Glomerular endothelial cell (primary cell): ENCODE data around the gene ABCF2. TPM values are rescaled to one million over a fixed set of nuclear protein-coding genes. Genes with fewer than 3 reads are reported as not detected.

Experiments used
- DNase-seq: peaks from one replicate; pipeline ENCODE4 v3.0.0-alpha.2; 2011; ENCODE audit warnings: low read depth, low spot score; ENCODE audit errors: extremely low read depth
- total RNA-seq: library from RNA; depleted of rRNA; stranded (reverse); fragments of >200 nt; gene quantifications from 2 replicates; pipeline ENCODE4 v1.2.3, GENCODE V29; 2015

The ABCF2 gene
- total RNA-seq, 1 donor from 2014 or later = 58.3 TPM

DNA sequence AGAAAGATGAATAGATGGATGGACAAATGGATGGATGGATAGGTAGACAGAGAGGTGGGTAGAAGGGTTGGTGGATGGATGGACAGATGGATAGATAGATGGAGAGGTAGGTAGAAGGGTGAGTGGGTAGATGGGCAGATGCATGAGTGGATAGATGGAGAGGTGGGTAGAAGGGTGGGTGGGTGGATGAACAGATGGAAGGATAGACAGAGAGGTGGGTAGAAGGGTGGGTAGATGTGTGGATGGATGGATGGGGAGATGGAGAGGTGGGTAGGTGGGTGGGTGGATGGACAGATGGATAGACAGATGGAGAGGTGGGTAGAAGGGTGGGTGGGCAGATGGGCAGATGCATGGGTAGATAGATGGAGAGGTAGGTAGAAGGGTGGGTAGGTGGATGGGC lies 29.1 kb downstream of the ABCF2 start:
- DNase-seq = no peak

DNA sequence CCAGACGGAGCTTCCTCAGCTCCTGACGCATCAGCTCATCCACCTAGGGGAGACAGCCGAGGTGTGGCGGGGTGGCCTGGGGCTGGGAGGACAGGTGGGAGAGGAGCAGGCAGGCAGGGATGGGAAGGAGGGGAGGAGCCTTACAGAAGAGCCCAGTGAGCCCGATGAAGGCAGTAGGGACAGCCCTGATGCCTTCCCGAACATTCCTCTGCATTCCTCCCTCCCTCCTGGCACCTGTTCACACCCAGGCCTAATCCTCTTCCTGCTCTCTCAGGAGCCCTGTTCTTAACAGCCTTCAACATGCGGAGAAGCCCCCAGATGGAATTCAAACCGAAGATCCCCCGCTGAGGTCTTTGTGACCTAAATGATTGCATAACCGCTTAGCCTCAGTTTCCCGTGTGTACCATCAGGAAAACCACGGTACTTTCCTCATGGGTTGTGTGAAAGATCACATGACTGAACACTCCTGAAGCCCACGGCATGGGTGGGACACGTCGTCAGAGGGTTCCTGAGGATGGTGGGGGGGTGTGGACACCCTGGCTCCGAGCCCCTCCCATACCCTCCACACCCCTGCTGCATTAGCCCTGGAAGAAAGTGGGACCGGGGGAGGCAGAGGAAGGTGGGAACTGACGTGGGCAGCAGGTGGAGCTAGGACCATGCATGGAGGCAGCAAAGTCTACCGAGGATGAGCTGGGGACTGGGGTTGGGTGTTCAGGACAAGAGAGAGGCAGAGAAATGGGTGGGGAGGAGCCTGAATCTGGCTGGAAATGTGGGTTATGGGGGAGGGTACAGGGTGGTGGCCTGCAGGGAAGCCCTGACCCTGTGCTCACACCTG lies 31.2 kb downstream of the ABCF2 start:
- no peak for DNase-seq

DNA sequence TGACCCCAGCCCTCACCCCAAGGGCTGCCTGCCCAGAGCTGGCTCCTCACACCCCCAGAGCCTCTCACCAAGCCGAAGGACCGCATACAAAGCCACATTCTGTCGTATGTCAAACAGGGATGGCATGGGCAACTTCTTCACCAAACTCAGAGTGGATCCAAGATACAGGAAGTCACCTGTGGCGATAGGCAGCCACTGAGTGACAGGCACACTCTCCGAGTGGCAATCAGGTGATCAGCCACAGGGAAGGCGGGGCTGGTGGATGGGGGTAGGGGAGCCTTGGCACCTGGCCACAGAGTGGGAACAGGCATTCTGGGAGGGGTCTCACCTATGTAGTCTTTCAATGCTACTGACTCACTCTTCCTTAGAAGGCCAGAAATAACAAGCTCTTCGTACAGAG lies 32.8 kb downstream of the ABCF2 start:
- DNase-seq = no peak

DNA sequence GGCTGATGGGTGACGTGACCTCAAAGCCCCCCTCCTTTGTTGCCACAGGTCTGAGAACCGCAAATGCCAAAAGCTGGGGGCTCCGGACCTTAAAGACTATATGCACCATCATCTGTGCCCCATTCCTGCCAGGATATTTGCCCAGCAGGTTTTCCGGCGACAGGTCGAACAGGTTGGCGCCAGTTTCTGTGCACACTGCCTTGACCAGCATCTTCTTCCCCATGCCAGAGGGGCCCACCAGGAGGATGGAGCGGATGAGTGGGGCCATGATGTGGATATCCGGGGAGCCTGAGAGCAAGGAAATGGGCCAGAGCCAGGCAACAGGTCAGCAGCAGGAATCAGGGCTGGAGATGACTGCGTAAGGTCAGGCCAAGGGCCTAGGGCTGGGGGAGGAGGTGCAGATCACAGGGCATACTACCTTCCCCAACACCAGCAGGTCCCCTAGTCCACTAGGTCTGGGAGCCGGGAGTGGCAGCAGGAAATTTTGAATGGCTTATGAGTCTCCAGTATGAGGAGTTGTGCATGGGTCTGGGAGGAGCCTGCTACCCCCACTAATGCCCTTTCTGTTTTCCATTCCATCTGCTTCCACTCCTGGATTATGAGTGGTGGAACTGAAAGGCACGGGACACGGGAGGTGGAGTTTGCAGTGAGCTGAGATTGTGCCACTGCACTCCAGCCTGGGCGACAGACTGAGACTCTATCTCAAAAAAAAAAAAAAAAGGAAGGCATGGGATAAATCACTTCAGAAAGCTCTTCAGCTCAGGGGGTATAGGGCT lies 33.6 kb downstream of the ABCF2 start:
- DNase-seq = no peak

DNA sequence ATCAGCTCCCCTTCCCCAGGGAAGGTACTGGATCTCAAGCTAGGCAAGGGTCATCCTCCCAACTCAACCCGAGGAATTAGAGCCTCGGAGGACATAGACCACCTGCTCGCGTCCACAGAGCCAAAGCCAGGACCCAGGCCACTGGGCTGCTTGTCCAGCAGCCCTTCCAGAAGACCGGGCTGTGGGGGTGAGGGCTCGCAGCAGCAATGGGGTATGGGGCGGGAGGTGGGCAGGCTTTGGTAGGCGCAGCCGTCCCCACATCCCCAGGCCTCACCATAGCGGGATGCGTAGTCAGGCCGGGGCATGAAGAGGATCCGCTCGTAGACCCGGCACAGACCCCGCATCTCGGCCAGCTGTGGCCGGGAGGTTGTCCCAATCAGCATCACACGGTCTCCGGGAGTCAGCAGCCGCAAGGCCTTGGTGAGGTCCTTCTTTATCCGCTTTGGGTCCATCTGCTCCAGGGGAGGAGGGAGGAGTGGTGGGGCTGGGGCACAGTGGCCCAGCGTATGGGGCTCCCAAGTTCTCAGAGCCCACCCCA lies 34.9 kb downstream of the ABCF2 start:
- DNase-seq = no peak

DNA sequence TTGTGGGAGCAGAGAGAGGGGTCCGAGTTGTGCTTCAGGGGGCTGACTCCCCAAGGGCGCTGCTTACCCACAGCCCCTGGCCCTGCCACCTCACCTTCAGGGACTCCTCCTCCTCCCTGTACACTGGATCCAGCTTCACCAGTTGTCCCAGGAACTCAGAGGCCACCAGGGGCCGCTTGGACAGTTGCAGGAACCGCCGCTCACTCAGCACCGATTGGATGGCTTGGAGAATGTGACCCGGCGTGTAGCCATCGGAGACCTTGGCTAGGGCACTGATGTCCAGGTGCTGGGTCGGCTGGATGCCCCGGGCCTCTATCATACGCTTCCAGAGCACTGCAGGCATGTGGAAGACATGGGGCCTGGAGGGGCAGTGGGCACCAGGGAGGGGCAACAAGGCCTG lies 35.5 kb downstream of the ABCF2 start:
- DNase-seq = no peak

DNA sequence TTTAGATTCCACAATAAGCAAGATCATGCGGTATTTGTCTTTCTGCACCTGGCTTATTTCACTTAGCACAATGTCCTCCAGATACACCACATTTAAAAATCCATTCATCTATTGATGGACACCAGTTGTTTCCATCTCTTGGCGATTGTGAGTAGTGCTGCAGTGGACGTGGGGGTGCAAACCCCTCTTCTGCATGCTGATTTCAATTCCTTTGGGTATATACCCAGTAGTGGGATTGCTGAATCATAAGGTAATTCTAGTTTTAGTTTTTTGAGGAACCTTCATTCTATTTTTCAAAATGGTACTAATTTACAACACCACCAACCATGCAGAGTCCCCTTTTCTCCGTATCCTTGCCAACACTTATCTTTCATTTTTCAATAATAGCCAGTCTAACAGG lies 38.0 kb downstream of the ABCF2 start:
- DNase-seq = no peak

DNA sequence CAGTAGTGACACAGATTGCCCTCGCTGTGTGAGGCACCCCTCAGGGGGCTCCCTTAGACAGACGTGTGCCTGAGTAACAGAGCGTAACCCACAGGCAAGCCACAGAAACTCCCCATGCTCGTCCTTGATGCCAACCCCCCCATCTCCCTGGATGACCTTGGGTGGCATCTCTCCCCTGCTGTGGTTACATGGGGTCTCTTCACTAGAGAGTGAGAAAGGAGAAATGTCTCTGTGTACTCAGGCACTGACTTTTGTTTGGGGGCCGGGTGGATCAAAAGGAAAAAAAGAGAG lies 38.8 kb downstream of the ABCF2 start:
- DNase-seq = no peak

DNA sequence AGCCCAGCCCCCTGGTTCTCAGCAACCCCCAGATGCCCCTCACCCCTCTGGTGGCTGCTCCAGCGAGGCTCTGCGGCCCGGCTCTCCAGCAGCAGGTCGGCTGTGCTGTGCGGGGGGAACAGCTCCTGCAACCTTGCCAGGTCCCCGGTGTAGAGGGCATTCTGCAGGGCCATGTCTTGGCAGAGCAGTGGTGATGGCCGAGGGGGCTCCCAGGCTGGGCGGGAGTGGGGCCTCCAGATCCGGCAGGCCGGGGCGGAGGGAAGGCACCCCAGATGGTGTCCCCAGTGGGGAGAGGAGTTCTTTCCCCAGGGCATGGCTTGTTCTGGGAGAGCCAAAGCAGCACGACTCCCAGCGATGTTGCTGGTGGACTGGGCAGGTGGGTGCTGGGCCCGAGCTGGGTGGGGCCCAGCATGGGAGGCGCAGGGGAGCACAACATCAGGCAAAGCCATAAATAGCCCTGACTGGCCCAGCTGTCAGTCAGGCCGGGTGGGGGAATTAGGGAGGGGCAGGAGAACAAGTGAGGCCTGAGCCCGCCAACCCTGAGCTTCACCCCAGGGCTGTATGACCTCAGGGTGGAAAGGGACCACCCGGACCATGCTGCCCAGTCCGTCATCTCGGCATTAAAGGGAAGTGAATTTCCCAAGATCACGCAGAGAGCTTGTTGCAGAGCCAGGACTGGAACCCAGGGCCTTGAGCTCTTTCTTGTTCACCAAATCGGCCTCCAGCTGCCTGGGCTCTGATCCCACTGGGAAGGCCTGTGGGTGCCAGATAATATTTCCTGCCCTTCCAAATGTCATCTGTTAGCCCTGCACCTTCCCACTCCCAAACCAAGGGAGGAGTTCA lies 39.4 kb downstream of the ABCF2 start:
- DNase-seq = no peak

DNA sequence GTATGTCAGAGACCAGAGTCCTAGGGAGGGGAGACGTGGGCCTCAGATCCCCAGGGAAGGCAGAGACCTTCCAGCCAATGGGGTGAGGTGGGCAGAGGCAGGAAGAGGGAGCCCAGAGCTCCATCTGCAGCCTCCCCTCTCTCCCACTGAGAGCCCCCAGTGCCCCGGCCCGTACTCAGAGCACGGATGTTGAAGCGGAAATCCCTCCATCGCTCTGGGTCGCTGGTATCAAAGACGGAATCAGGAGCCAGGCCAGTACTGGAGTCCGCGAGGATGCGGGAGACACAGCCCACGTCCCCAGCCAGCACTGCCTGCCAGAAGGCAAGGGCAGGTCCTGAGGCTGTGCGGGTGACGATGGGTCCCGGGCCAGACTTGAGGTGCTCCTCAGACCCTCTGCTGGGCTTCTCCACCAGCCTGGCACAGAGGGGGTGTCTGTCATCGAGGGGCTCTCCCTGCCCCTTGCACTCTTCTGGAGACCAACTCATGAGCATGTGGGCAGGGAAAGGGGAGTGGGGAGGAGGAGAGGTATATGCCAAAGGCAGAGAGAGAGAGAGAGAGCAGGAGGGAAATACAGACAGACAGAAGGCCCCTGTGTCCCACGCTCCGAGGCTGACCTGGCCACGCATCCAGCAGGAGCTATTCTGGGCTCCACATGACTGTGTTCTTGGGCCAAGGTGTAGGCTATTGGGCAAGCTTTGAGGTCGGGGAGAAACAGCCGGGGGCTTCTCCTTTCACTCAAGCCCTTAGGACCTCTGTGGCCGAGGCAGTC lies 40.2 kb downstream of the ABCF2 start, which contains the start of gene ASB10:
ASB10 (minus strand) TSS at position 611 of the 769 bp plus-strand sequence; CDS start at position 491, 120 bp downstream.
- no peak for DNase-seq

DNA sequence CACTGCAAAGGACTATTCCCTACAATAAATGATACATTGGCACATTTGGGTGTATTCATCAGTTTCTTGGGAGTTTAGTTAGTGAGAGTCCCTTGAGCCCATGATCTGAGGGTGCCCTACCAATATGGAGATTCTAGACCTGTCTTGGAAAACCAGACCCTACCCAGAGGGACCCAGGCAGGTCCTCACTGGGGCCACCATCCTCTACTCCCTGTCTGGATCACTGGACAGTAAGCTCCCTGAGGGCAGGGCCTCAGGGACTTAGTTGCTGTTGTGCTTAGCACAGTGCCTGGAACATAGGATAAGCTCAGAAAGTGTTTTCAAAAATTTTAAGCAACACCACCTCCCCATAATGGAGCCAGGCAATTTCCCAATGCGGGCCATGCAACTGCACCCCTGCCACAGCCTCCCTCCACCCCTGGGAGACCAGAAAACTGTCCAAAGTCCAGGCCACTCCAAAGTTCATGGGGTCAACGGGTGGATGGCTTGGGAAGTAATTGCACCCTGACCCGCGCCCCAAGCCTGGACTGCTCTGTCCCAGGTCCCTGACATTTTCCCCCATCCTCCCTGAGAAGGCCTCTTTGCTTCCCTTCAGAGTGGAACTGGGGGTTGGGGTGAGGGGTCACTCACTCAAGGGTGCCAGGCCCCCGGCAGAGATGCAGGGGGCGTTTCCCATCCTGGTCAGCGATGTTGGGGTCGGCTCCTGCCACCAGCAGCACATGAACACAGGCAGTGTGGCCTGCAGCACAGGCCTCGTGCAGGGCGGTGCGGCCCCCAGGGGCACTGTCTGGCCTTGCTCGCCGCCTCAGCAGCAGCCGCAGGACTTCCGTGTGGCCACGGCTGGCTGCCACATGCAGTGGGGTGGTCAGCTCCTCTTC lies 41.0 kb downstream of the ABCF2 start:
- no peak for DNase-seq

DNA sequence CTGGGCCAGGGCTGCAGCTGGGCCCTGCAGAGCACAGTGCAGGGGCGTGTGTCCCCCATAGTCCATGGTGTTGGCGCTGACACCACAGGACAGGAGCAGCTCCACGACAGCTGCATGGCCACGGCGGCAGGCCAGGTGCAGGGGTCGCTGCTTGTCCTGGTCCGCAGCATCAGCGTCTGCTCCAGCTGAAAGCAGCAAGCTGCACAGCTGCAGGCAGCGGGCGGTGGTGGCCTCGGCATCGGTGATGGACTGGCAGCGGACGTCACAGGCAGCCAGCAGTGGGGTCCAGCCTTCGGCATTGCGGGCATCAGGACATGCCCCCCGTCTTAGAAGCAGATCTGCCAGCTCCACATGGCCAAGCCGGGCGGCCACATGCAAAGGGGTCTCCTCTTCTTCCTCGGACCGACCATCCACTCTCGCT lies 46.0 kb downstream of the ABCF2 start:
- no peak for DNase-seq

DNA sequence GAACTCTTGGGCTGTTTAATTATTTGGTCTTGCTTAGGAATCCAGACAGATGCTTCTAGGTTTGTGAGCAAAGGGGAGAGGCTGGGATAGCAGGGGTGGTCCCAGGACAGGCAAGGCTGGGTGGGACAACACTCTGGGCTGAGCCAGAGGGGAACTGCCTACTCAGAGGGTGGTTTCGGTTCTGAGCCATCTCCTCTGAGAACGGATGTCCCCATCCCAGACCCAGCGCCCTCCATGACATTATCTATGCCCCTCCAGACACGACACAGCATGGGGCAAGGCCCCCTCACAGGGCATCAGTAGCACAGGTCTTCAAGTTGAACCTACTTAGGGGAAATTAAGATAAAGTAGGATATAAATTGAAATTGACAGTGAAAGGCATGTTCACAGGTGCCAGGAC lies 47.1 kb downstream of the ABCF2 start:
- no peak for DNase-seq

DNA sequence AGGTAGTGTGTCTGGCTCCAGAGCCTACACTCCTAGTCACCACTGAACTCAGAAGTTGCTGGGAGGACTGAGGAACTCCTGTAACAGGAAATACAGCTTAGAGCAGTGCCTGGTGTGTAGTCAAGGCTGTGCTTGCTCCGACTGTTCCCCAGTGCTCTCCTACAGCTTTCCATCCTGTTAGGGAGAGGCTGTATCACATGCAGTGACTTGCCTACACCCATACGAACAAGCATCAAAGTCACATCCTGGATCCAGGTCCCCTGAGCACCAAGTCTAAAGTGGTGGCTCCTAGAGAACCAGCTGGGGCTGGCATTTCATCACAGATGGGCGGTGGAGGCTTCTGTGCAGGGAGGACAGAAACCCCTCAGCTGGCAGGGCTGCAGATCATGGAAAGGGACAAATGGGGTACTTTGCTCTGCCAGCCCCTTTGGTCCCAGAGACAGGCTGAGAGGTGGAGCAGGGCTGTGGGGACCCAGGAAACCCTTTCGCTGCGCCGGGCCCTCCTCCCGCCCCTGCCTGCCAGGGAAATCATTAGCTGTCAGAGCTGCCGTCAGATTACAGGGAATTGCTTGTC lies 47.6 kb downstream of the ABCF2 start:
- DNase-seq = no peak

DNA sequence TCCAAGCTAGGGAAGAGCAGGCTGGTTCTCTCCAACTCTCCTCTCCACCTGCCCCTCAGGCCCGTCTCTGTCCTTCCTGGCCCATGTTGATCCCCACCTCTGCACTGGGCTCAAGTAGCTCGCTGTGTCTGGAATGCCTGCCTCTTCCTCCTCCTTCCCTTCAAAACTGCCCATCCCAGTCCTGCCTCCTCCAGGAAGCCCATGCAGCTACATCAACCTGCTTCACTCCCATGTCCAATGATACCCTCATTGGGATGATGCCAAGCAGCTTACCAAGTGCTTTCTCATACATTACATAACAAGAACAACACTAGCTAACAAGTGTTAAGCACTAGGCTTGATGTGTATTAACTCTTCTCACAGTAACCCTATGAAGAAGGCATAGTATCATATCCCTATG lies 48.2 kb downstream of the ABCF2 start:
- no peak for DNase-seq

DNA sequence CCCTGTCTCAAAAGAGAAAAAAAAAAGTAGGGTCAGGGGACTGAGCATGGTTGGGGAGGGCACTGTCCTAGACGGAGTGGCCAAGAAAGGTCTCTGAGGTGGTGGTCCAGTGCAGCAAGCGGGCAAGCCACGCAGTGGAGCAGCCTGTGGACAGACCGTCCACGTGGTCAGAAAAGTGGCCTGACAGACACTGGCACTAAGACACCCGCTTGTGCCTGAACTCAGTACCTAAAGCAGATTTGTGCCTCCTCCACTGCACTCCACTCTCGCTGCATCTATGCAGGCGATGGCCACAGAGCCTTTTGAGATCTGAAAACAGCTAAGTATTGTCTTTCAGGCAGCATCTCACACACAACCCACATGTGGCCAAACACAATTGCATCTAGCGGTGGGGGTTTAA lies 48.8 kb downstream of the ABCF2 start:
- DNase-seq = no peak

DNA sequence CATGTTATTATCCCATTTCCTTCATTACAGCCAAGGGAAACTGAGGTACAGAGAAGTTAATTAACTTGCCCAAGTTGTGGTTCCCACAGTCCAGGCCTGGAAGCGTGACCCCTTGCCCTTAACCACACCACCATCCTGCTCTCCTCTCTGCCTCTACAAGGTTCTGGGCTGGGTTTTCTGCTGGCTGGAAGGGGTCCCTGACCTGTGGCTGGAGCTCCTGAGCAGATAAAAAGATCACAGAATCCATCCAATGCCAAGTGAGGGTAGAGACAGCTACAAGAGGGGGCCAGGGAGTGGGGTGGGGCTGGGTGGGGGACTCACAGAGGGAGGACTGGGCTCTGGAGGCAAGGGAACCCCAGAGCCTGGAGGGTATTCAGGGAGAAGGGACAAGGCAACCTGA lies 49.7 kb downstream of the ABCF2 start:
- DNase-seq = no peak

DNA sequence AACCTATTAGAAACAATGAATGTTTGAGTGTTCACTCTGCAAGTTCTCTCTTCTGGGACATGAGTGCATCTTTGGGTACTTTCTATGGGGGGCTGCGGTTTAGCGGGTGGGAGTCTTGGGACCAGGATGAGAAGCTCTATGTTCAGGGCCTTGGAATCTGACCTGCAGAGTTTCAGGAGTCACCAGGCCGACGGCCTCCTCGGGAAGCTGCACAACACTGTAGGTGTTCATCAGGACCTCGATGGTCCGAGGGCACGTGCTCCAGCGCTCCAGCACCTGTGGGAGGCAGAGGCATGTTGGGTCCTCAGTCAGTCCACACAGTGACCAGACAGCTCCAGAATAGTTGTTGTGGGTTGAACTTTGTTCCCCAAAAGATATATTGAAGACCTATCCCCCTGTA lies 50.6 kb downstream of the ABCF2 start:
- DNase-seq = no peak

DNA sequence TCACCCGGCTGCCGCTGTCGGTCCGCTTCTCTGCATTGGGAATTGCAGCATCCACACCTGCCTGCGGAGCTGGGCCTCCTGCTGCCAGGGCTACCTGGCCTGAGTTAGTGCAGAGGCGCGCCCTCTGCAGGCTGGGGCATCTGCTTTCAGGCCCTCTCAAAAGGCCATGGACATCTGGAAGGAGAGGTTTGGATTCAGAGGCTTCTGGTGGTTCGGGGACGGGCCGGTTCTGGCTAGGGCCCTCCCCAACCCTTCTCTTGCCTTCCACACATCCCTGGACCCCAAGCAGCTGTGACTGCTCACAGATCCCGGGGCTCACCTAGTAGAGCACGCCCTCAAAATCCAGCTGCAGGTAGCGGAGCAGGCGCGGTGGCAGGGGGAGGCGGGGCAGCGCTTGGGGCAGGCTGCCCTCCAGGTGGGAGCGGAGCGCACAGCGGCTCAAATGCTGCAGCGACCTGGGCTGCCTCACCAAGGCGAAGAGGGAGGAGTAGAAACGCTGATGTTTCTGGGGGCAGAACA lies 51.2 kb downstream of the ABCF2 start:
- no peak for DNase-seq
